ENCODE measurements around the gene LRRC8B.

DNA sequence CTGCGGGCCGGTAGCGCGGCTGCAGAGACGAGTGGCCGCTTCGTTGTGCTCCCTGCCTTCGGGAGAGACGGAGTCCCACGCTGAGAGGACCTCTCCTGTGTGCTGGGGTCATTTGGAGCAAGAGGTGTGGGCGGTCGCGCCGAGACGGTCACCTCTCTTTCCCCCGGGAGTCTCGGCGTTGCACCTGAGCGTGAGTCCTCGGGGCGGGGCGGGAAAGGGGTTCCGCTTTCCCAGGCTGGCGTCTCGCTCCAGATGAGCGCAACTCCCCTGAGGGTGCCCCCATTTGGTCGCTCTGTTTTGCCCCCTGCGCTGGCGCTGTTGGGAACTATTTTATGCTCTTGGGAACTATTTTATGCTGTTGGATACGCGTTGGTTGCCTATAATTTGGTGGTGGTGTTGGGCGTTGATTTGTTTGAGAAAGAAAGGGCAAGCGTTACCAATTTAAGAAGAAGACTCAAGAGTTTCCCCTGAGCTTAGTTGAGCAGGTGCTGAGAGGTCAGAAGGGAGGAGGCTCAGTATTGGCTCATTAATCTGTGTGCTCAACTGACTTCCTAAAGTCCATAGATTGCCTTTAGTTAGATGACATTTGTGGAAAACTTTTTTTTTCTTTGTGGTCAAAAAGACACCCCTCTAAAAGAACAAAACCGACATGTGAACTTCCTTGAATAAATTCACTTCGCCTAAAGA is 683 bp downstream of the LRRC8B start:
- TF ChIP-seq JUN (IDR thresholded peaks at IDR 0.05) = no peak
- TF ChIP-seq, protein P1, sequence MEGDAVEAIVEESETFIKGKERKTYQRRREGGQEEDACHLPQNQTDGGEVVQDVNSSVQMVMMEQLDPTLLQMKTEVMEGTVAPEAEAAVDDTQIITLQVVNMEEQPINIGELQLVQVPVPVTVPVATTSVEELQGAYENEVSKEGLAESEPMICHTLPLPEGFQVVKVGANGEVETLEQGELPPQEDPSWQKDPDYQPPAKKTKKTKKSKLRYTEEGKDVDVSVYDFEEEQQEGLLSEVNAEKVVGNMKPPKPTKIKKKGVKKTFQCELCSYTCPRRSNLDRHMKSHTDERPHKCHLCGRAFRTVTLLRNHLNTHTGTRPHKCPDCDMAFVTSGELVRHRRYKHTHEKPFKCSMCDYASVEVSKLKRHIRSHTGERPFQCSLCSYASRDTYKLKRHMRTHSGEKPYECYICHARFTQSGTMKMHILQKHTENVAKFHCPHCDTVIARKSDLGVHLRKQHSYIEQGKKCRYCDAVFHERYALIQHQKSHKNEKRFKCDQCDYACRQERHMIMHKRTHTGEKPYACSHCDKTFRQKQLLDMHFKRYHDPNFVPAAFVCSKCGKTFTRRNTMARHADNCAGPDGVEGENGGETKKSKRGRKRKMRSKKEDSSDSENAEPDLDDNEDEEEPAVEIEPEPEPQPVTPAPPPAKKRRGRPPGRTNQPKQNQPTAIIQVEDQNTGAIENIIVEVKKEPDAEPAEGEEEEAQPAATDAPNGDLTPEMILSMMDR (IDR thresholded peaks at IDR 0.05) = no peak
- no peak for TF ChIP-seq EP300 (IDR thresholded peaks at IDR 0.05)
- TF ChIP-seq POLR2A (IDR thresholded peaks at IDR 0.05; ENCODE audit: low read length) = no peak
- TF ChIP-seq MAX (IDR thresholded peaks at IDR 0.05) = no peak
- no peak for TF ChIP-seq RNF2 (IDR thresholded peaks at IDR 0.05; ENCODE audit: borderline replicate concordance, low read depth)

Measured in A549 (cell line).